ENCODE results near the gene MYH16.
"Not testable (repeated sequence)": the region's sequence is repeated elsewhere in the genome, so short reads cannot be mapped to it uniquely, and the experiment has no call there.

Gene MYH16

DNA sequence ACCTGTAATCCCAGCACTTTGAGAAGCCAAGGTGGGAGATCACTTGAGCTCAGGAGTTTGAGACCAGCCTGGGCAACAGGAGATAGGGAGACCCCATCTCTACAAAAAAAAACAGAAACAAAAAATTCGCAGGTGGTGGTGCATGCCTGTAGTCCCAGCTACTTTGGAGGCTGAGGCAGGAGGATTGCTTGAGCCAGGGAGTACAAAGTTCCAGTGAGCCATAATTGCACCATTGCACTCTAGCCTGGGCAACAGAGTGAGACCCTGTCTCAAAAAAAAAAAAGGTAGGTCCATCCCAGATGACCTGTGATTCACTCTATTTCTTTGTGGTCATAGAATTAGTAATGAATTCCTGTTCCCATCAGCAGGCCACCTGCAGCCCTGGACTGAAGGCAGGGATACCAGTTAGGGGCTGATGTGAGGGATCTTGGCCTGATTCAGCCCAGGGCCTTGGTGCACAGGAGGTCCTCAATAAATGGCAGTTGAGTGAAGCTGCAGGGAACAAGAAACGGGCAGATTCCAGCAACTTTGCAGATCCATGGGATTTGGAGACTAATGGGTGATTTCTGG, at the start of gene MYH16:
Gene MYH16 (plus strand): TSS at position 364 of the 570 bp plus-strand sequence.
- no peak for DNase-seq

DNA sequence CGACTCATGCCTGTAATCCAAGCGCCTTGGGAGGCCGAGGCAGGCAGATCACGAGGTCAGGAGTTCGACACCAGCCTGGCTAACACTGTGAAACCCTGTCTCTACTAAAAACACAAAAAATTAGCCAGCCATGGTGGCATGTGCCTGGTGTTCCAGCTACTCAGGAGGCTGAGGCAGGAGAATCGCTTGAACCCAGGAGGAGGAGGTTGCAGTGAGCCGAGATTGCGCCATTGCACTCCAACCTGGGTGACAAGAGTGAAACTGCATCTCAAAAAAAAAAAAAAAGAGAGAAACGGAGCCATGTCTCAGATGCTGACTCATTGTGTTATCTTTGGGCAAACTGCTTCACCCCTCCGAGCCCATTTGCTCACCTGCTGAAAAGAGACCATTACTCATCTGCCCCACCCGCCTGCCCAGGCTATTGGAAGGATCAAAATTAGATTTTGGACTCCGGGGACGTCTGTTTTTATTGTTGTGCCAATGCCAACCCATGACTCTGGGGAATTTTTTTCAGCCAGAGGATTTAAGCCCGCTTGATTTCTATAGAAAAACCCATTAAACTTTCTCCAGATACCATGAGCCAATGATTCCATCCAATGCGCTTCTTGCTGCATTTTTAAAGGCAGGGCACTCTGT, 48.3 kb upstream of the MYH16 start:
- peak; percentile 61 for DNase-seq

DNA sequence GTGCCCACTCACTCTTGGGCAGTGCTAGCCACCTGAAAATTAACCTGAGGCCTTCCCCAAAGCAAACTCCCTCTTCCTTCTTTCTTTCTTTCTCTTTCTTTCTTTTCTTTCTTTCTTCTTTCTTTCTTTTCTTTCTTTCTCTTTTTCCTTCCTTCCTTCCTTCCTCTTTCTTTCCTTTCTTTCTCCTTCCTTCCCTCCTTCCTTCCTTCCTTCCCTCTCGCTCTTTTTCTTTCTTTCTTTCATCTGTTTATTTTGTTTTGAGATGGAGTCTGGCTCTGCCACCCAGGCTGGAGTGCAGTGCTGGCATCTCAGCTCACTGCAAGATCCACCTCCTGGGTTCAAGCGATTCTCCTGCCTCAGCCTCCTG, 47.8 kb upstream of the MYH16 start:
- no peak for DNase-seq

DNA sequence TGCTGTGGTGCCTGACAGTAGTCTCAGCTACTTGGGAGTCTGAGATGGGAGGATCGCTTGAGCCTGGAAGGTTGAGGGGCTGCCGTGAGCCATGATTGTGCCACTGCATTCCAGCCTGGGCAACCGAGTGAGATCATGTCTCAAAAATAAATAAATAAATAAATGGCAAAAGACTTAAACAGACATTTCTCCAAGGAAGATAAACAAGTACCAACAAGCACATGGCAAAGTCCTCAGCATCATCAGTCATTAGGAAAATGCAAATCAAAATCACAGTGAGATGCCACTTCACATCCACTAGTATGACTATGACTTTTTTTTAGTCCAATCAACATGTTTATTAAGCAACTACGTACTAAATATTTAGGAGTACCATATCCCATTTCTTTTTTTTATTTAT, 43.4 kb upstream of the MYH16 start:
- DNase-seq = no peak

DNA sequence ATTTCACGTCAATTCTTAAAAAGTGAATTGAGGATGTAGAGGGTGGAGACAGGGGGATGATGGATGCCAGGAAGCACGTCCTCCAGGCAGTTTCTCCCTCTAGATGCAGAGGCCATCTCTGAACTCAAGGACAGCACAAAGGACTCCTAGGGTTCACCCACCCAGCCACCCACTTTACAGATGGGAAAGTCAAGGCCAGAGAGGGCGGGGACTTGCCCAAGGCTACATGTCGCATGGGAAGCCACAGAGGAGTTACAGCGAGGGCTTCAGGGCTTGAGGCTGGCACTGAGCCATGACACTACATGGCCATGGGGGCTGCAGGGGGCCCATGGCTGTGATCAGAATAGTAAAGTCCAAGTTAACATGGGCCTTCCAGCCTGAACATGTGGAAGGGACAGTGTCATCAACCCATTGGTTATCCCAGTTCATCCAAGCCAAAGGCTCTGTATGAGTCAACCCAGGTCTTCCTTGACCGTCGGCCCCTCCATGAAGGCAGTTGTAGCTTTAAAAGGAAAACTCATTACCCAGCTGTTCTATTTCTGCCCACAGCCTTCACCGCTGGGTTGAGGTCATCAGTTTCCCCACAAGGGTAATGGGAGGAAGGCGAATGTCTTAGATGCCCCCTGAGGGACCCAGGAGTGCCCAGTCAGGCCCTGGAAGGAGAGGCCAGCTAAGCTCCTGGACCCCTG, 40.4 kb upstream of the MYH16 start:
- DNase-seq = no peak

DNA sequence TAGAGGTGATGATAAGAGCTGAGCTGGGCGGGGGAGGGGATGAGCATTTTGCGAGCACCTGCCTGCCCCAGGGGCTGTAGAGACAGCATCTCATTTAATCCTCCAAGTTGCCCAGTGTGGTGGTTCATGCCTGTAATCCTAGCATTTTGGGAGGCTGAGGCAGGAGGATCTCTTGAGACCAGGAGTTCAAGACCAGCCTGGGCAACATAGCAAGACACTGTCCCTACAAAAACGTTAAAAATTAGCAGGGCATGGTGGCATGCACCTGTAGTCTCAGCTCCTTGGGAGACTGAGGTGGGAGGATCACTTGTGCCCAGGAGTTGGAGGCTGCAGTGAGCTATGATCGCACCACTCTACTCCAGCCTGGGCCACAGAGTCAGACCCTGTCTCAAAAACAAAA, 39.7 kb upstream of the MYH16 start:
- not testable (repeated sequence) for DNase-seq

DNA sequence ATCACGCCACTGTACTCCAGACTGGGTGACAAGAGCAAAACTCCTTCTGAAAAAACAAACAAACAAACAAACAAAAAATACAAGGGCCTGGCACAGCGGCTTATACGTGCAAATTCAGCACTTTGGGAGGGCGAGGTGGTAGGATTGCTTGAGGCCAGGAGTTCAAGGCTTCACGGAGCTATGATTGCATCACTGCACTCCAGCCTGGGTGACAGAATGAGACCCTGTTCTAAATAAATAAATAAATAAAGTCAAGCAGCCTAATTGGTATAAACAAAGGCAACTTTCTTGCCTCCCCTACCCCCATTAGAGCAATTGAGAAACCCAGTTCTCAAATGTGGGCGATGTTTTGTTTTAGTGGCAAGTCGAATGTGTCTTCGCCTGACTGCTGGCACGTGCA, 38.5 kb upstream of the MYH16 start:
- no peak for DNase-seq

- no peak for DNase-seq
These were observed 36.7 kb upstream of the MYH16 start for GRCh38 chr7:99235925-99236324.

DNA sequence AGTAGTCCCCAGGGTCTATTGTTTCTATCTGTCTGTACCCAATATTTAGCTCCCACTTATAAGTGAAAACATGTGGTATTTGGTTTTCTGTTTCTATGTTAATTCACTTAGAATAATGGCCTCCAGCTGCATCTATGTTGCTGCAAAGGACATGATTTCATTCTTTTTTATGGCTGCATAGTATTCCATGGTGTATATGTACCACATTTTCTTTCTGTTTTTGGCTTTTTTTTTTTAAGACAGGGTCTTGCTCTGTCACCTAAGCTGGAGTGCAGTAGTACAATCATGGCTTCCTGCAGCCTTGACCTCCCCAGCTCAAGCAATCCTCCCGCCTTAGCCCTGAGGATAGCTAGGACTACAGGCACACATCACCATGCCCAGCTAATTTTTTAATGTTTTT, 34.8 kb upstream of the MYH16 start:
- not testable (repeated sequence) for DNase-seq

- DNase-seq = no peak
These were observed 33.9 kb upstream of the MYH16 start for GRCh38 chr7:99238558-99239341.

DNA sequence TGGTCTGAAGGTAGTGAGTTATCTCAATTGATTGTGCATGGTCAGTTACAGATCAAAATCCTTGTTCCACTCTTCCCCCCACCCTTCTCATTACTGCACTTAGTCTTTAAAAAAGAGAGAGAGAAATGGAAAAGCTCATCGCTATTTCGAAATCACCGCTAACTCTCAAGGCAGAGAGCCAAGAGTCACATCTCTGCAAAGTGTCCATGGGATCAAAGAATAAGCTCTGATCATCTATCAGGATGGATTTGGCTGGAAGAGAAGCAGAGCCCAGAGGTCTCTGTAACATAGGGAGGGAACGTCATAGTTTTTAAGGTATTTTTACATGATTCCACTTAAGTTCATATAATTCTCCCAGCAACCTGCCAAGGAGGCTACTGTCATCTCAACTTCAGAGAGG, 30.0 kb upstream of the MYH16 start:
- DNase-seq = no peak

- DNase-seq = no peak
These were observed 28.8 kb upstream of the MYH16 start for GRCh38 chr7:99243751-99244337.

DNA sequence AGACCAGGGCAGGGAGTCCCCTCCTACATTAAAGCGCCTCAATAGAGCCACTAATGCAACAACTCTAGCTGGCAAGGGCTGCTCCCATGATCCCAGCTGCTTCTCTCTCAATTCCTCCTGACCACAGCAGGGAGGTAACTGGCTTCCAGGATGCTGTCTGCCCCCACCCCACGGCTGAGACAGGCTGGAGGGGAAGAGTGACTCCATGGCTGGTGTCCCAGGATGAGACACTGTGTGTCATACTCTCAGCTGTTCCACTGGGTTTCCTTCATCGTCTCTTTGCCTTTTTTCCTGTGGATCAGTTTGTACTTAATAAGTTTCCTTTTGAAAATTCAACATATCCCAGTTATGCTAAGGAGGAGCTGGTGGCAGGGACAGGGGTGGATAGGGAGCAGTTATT, 27.7 kb upstream of the MYH16 start:
- no peak for DNase-seq

DNA sequence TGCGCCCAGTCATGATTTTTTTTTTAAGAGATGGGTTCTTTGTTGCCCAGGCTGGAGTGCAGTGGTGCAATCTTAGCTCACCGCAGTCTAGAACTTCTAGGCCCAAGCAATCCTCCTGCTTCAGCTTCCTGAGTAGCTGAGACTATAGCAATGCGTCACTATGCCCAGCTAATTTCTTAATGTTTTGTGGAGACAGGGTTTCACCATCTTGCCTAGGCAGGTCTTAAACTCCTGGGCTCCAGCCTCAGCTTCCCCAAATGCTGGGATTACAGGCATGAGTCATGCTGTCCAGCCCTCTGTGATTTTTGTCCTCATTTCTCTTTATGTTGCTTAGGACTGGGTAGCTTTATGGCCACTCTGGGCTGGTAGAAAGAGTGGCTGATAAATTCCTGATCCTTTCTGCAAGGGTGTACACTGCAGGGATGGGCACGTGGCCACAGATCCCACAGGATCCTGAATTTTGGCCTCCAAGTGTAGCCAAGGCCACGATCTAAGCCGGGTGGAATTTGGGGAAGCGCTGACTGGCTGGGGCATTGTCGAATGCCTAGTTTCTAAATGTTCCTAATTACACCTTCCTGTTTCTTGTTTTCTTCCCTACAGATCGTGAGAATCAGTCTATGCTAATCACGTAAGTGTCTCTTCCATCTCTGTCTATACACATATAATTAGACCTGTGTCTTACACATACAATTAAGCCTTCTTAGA, 24.1 kb upstream of the MYH16 start:
- no peak for DNase-seq

- DNase-seq = no peak
These were observed 22.6 kb upstream of the MYH16 start for GRCh38 chr7:99249985-99250575.

GRCh38 chr7:99252166-99252895, 20.3 kb upstream of the MYH16 start:
- DNase-seq = no peak

- DNase-seq = no peak
These were observed 19.3 kb upstream of the MYH16 start for GRCh38 chr7:99253369-99253768.

DNA sequence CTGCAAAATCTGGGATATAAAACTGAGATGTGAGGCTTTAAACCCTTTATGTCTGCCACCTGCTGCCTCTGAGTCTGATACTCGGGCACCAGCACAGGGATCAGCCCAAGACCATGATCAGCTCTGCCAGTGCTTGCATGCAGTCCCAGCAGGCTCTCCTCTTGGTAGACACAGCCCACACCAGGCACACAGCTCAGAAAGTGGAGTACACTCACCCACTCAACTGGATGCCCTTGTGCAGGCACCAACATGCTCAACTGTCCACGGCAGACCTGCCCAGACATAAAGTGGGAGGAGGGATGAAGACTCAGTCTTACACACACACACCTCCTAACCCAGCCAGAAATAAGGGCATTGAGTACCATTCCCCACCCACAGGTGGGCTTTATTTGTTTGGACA, 18.2 kb upstream of the MYH16 start:
- DNase-seq = no peak

DNA sequence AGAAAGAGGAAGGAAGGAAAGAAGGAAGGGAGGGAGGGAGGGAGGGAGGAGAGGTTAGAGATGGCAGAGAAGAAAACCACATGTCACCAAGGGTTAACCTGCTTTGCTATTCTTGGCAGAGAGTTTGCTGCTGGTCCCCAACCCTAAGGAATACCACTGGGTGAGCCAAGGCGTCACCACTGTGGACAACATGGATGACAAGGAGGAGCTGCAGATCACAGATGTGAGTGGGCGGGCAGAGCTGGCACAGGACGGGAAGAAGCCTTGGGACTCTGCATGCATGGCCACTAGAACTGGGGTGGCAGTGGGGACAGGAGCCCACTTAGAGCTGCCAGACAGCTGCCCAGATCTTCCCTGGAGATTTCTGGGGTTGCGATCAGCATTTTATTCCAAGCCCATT, 17.2 kb upstream of the MYH16 start:
- DNase-seq = no peak

GRCh38 chr7:99257065-99257464, 15.6 kb upstream of the MYH16 start:
- DNase-seq = no peak

GRCh38 chr7:99257675-99258074, 15.0 kb upstream of the MYH16 start:
- no peak for DNase-seq

DNA sequence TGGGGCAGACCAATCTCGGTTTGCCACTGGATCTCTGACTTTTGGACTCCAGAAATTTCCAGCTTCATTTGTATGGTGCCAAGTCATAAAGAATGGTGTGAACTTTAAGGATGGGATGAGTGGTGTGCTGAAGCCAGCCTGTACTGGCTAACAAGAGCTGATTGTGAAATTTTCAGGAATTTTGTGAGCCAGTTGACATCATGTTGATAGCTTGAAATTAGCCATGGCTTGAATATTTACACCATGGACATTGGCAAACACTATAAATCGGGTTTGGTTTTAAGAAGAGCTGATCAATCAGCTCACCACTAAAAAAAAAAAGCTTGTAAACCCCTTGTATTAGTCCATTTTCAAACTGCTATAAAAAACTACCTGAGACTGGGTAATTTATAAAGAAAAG, 14.1 kb upstream of the MYH16 start:
- no peak for DNase-seq
